Measurements from ENCODE around the gene CHST15.

CHST15 gene

GRCh38 chr10:124072541-124072940 is 20.9 kb downstream of the CHST15 start:
- peaks cover 3% of the 10 kb centered on the region; the same call in 1 of the 2 replicates for H3K27me3 ChIP-seq (ENCODE audit: insufficient read depth, low read length)
- H3K36me3 ChIP-seq (ENCODE audit: insufficient read depth, low read length) = no peaks in the 10 kb centered on the region
- no peaks in the 10 kb centered on the region for H3K4me1 ChIP-seq (ENCODE audit: control insufficient read depth, insufficient read depth, low read length, unreplicated experiment)
- no peak overlapping the region for H2AFZ ChIP-seq (ENCODE audit: low read length, unreplicated experiment)
- H3K27ac ChIP-seq (ENCODE audit: low read depth, low read length) = no peak overlapping the region
- no peak overlapping the region for H3K4me3 ChIP-seq (ENCODE audit: low read depth, low read length)
- H3K79me2 ChIP-seq (ENCODE audit: control insufficient read depth, insufficient read depth, low read length, unreplicated experiment) = no peaks in the 10 kb centered on the region

- Histone ChIP-seq H3K36me3 (ENCODE audit: insufficient read depth, low read length) (no peaks in the 10 kb centered on the region), H2AFZ (ENCODE audit: low read length, unreplicated experiment) (no peak overlapping the region), H3K79me2 (ENCODE audit: control insufficient read depth, insufficient read depth, low read length, unreplicated experiment) (no peaks in the 10 kb centered on the region), H3K4me1 (ENCODE audit: control insufficient read depth, insufficient read depth, low read length, unreplicated experiment) (no peaks in the 10 kb centered on the region), H3K27me3 (ENCODE audit: insufficient read depth, low read length) (peaks cover 3% of the 10 kb centered on the region; the same call in 1 of the 2 replicates), H3K4me3 (ENCODE audit: low read depth, low read length) (no peak overlapping the region), H3K27ac (ENCODE audit: low read depth, low read length) (no peak overlapping the region)
Observed at GRCh38 chr10:124072106-124072505, 21.3 kb downstream of the CHST15 start.

- Histone ChIP-seq H3K4me1 (ENCODE audit: control insufficient read depth, insufficient read depth, low read length, unreplicated experiment) (no peaks in the 10 kb centered on the region), H3K4me3 (ENCODE audit: low read depth, low read length) (no peak overlapping the region), H2AFZ (ENCODE audit: low read length, unreplicated experiment) (no peak overlapping the region), H3K79me2 (ENCODE audit: control insufficient read depth, insufficient read depth, low read length, unreplicated experiment) (no peaks in the 10 kb centered on the region), H3K27ac (ENCODE audit: low read depth, low read length) (no peak overlapping the region), H3K27me3 (ENCODE audit: insufficient read depth, low read length) (peaks cover 3% of the 10 kb centered on the region; the same call in 1 of the 2 replicates), H3K36me3 (ENCODE audit: insufficient read depth, low read length) (no peaks in the 10 kb centered on the region)
Observed at GRCh38 chr10:124071141-124071540, 22.3 kb downstream of the CHST15 start.

- Histone ChIP-seq H3K79me2 (ENCODE audit: control insufficient read depth, insufficient read depth, low read length, unreplicated experiment) (no peaks in the 10 kb centered on the region), H3K4me3 (ENCODE audit: low read depth, low read length) (no peak overlapping the region), H2AFZ (ENCODE audit: low read length, unreplicated experiment) (no peak overlapping the region), H3K36me3 (ENCODE audit: insufficient read depth, low read length) (no peaks in the 10 kb centered on the region), H3K4me1 (ENCODE audit: control insufficient read depth, insufficient read depth, low read length, unreplicated experiment) (no peaks in the 10 kb centered on the region), H3K27me3 (ENCODE audit: insufficient read depth, low read length) (peaks cover 3% of the 10 kb centered on the region; the same call in 1 of the 2 replicates), H3K27ac (ENCODE audit: low read depth, low read length) (no peak overlapping the region)
Observed at GRCh38 chr10:124070666-124071065, 22.7 kb downstream of the CHST15 start.

- H3K27ac ChIP-seq (ENCODE audit: low read depth, low read length) = no peak overlapping the region
- H3K4me1 ChIP-seq (ENCODE audit: control insufficient read depth, insufficient read depth, low read length, unreplicated experiment) = no peaks in the 10 kb centered on the region
- no peaks in the 10 kb centered on the region for H3K79me2 ChIP-seq (ENCODE audit: control insufficient read depth, insufficient read depth, low read length, unreplicated experiment)
- peaks cover 3% of the 10 kb centered on the region; the same call in 1 of the 2 replicates for H3K27me3 ChIP-seq (ENCODE audit: insufficient read depth, low read length)
- no peak overlapping the region for H3K4me3 ChIP-seq (ENCODE audit: low read depth, low read length)
- H3K36me3 ChIP-seq (ENCODE audit: insufficient read depth, low read length) = no peaks in the 10 kb centered on the region
- no peak overlapping the region for H2AFZ ChIP-seq (ENCODE audit: low read length, unreplicated experiment)
Observed at GRCh38 chr10:124069341-124070264, 23.8 kb downstream of the CHST15 start.

GRCh38 chr10:124068929-124069328 is 24.5 kb downstream of the CHST15 start:
- peaks cover 3% of the 10 kb centered on the region; the same call in 1 of the 2 replicates for H3K27me3 ChIP-seq (ENCODE audit: insufficient read depth, low read length)
- H3K36me3 ChIP-seq (ENCODE audit: insufficient read depth, low read length) = no peaks in the 10 kb centered on the region
- peaks cover 3% of the 10 kb centered on the region for H3K4me1 ChIP-seq (ENCODE audit: control insufficient read depth, insufficient read depth, low read length, unreplicated experiment)
- no peaks in the 10 kb centered on the region for H3K79me2 ChIP-seq (ENCODE audit: control insufficient read depth, insufficient read depth, low read length, unreplicated experiment)
- H2AFZ ChIP-seq (ENCODE audit: low read length, unreplicated experiment) = no peak overlapping the region
- H3K27ac ChIP-seq (ENCODE audit: low read depth, low read length) = no peak overlapping the region
- H3K4me3 ChIP-seq (ENCODE audit: low read depth, low read length) = no peak overlapping the region

GRCh38 chr10:124067825-124068400 is 25.5 kb downstream of the CHST15 start:
- no peak overlapping the region for H2AFZ ChIP-seq (ENCODE audit: low read length, unreplicated experiment)
- H3K36me3 ChIP-seq (ENCODE audit: insufficient read depth, low read length) = no peaks in the 10 kb centered on the region
- H3K4me3 ChIP-seq (ENCODE audit: low read depth, low read length) = no peak overlapping the region
- H3K79me2 ChIP-seq (ENCODE audit: control insufficient read depth, insufficient read depth, low read length, unreplicated experiment) = no peaks in the 10 kb centered on the region
- H3K4me1 ChIP-seq (ENCODE audit: control insufficient read depth, insufficient read depth, low read length, unreplicated experiment) = peaks cover 4% of the 10 kb centered on the region
- H3K27me3 ChIP-seq (ENCODE audit: insufficient read depth, low read length) = peaks cover 3% of the 10 kb centered on the region; the same call in 1 of the 2 replicates
- no peak overlapping the region for H3K27ac ChIP-seq (ENCODE audit: low read depth, low read length)

GRCh38 chr10:124066781-124067714 is 26.4 kb downstream of the CHST15 start:
- peaks cover 4% of the 10 kb centered on the region for H3K4me1 ChIP-seq (ENCODE audit: control insufficient read depth, insufficient read depth, low read length, unreplicated experiment)
- no peaks in the 10 kb centered on the region for H3K36me3 ChIP-seq (ENCODE audit: insufficient read depth, low read length)
- H3K27ac ChIP-seq (ENCODE audit: low read depth, low read length) = no peak overlapping the region
- no peak overlapping the region for H3K4me3 ChIP-seq (ENCODE audit: low read depth, low read length)
- peaks cover 3% of the 10 kb centered on the region; the same call in 1 of the 2 replicates for H3K27me3 ChIP-seq (ENCODE audit: insufficient read depth, low read length)
- no peaks in the 10 kb centered on the region for H3K79me2 ChIP-seq (ENCODE audit: control insufficient read depth, insufficient read depth, low read length, unreplicated experiment)
- no peak overlapping the region for H2AFZ ChIP-seq (ENCODE audit: low read length, unreplicated experiment)

- Histone ChIP-seq H2AFZ (ENCODE audit: low read length, unreplicated experiment) (no peak overlapping the region), H3K79me2 (ENCODE audit: control insufficient read depth, insufficient read depth, low read length, unreplicated experiment) (no peaks in the 10 kb centered on the region), H3K27ac (ENCODE audit: low read depth, low read length) (no peak overlapping the region), H3K4me1 (ENCODE audit: control insufficient read depth, insufficient read depth, low read length, unreplicated experiment) (peaks cover 4% of the 10 kb centered on the region), H3K27me3 (ENCODE audit: insufficient read depth, low read length) (no peaks in the 10 kb centered on the region), H3K36me3 (ENCODE audit: insufficient read depth, low read length) (no peaks in the 10 kb centered on the region), H3K4me3 (ENCODE audit: low read depth, low read length) (no peak overlapping the region)
Observed at GRCh38 chr10:124066126-124066700, 27.2 kb downstream of the CHST15 start.
